Glutamatergic neuron (in vitro differentiated cells): ENCODE data around the gene GTF2F2. TPM values are rescaled to one million over a fixed set of nuclear protein-coding genes. Genes with fewer than 3 reads are reported as not detected.

Experiments
- DNase-seq: peaks from one replicate; pipeline ENCODE4 v3.0.0; 2022
- H3K27ac Mint-ChIP-seq: one replicate; pipeline ENCODE4 v1.8.0; 2020; ENCODE audit warnings: mild to moderate bottlenecking, mixed read lengths, inconsistent platforms; ENCODE audit not compliant: unreplicated experiment
- H3K27me3 Mint-ChIP-seq: one replicate; pipeline ENCODE4 v1.8.0; 2020; ENCODE audit warnings: mild to moderate bottlenecking, moderate library complexity, mixed read lengths, inconsistent platforms; ENCODE audit not compliant: unreplicated experiment
- H3K36me3 Mint-ChIP-seq: one replicate; pipeline ENCODE4 v1.8.0; 2020; ENCODE audit warnings: mild to moderate bottlenecking, mixed read lengths, inconsistent platforms; ENCODE audit not compliant: unreplicated experiment
- H3K4me1 Mint-ChIP-seq: one replicate; pipeline ENCODE4 v1.8.0; 2020; ENCODE audit warnings: mild to moderate bottlenecking, low read depth, mixed read lengths, inconsistent platforms; ENCODE audit not compliant: unreplicated experiment
- H3K4me3 Mint-ChIP-seq: one replicate; pipeline ENCODE4 v1.8.0; 2020; ENCODE audit warnings: mild to moderate bottlenecking, mixed read lengths, inconsistent platforms; ENCODE audit not compliant: unreplicated experiment
- H3K9me3 Mint-ChIP-seq: one replicate; pipeline ENCODE4 v1.8.0; 2020; ENCODE audit warnings: mild to moderate bottlenecking, moderate library complexity, mixed read lengths, inconsistent platforms; ENCODE audit not compliant: unreplicated experiment
- CTCF ChIP-seq: fragments of 200-600 bp; sonication (generic); IDR thresholded peaks from one replicate; pipeline ENCODE4 v1.5.0; 2021; ENCODE audit not compliant: partially characterized antibody, unreplicated experiment
- total RNA-seq: library from RNA; stranded (reverse); fragmentation: NEBNext Ultra II Directional; extraction: Animal tissue kit (Norgen Biotek cat#: 25700); gene quantifications from one replicate; pipeline ENCODE4 v1.2.1, GENCODE V29; 2021; ENCODE audit not compliant: unreplicated experiment

The GTF2F2 gene
- total RNA-seq, 1 donor from 2014 or later, result 25.9 TPM

DNA sequence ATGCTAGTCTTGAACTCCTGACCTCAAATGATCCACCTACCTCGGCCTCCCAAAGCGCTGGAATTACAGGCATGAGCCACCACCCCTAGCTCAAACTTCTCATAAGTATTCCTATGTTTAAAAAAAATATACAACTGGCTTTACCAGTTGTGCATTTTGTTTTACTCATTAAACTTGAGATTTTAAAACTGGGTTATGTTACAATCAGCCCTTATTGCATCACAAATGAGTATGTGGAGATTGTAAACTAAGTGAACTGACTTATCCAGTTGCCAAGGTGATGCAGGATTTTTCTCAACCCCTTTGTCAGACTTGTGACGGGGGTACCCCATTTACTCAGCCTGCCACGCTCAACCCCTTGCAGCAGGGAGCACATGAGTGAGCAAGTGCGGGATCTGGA, 14.4 kb upstream of the GTF2F2 start:
- no peak overlapping the region for H3K27ac Mint-ChIP-seq
- DNase-seq, result no peak
- peaks cover 2% of the 10 kb centered on the region for H3K27me3 Mint-ChIP-seq
- TF ChIP-seq CTCF, result no peak
- H3K4me1 Mint-ChIP-seq, result peaks cover 6% of the 10 kb centered on the region
- no peaks in the 10 kb centered on the region for H3K36me3 Mint-ChIP-seq
- H3K9me3 Mint-ChIP-seq, result no peaks in the 10 kb centered on the region
- H3K4me3 Mint-ChIP-seq, result no peak overlapping the region

DNA sequence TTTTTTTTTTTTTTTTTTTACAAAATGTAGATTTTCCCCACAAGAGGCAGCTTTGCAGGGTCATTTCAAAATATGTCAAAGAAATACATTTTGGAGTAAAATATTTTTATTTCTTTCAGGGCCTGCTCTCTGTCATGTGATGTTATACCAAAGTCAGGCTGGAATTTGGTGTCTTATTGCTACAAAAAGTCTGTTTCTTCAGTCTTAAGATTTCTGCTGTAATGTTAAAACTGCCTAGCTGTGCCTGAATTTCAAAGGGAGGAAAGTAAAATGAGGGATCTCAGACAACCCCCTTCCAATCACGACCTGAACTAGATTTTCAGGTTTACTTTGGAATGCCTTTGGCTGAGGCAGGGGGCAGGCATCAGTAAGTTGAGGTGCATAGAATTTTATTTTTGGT, 12.8 kb upstream of the GTF2F2 start:
- H3K27ac Mint-ChIP-seq, result no peak overlapping the region
- H3K4me3 Mint-ChIP-seq, result no peak overlapping the region
- no peak for TF ChIP-seq CTCF
- H3K9me3 Mint-ChIP-seq, result peaks cover 1% of the 10 kb centered on the region
- H3K4me1 Mint-ChIP-seq, result peaks cover 4% of the 10 kb centered on the region
- no peak for DNase-seq
- no peaks in the 10 kb centered on the region for H3K36me3 Mint-ChIP-seq
- H3K27me3 Mint-ChIP-seq, result peaks cover 2% of the 10 kb centered on the region

GRCh38 chr13:45108716-45109101, 11.6 kb upstream of the GTF2F2 start:
- no peaks in the 10 kb centered on the region for H3K27me3 Mint-ChIP-seq
- peaks cover 1% of the 10 kb centered on the region for H3K9me3 Mint-ChIP-seq
- DNase-seq, result no peak
- peaks cover 5% of the 10 kb centered on the region for H3K4me1 Mint-ChIP-seq
- TF ChIP-seq CTCF, result no peak
- H3K27ac Mint-ChIP-seq, result no peak overlapping the region
- no peak overlapping the region for H3K4me3 Mint-ChIP-seq
- H3K36me3 Mint-ChIP-seq, result no peaks in the 10 kb centered on the region

- peaks cover 2% of the 10 kb centered on the region for H3K27me3 Mint-ChIP-seq
- H3K9me3 Mint-ChIP-seq, result peaks cover 6% of the 10 kb centered on the region
- DNase-seq, result no peak
- no peak overlapping the region for H3K4me3 Mint-ChIP-seq
- no peaks in the 10 kb centered on the region for H3K36me3 Mint-ChIP-seq
- H3K4me1 Mint-ChIP-seq, result peaks cover 9% of the 10 kb centered on the region
- no peak overlapping the region for H3K27ac Mint-ChIP-seq
- TF ChIP-seq CTCF, result no peak
These were observed 11.1 kb upstream of the GTF2F2 start for GRCh38 chr13:45109102-45109720.

DNA sequence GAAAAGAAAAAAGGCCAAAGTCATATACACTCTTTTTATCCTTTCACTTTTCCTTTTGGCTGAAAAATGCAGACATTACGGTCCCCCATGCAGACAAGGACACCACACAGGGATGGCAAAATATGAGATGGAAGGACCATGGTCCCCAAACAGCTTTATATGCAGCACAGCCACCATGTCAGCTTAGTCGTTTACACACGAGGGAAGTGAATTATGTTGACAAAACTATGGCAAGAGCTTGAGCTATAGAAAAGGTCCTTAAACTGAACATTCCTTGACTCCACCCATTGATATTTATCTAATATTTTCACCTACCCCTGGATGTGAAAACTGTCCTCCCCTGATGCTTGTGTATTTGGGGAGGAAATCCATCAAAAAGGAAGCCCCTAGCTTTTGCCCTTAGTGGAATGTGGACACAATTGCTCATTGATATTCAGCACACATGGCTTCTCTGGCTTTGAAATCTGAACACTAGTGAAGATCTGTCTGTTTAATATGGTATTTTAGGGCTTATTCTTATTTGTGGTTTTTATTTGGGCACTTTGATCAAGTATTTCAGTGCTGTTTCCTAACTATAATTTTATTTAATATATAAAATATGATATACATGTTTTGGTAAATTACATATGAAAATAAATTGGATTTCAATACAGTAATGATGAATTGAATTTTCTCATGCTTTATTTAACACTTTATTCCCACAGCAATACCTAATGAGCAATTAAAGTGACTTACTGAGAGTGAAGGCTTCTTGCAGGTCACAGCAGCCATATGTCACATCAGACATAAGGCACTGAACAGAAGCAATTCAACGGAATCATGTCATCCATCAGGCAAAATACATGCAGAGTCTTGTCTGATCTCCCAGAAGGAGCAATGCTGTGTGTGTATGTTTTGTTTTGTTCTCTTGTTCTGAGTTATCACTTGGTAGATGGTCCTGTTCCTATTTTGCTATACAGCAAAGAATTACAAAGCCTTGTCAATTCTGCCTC, 6.8 kb upstream of the GTF2F2 start:
- DNase-seq, result no peak
- no peaks in the 10 kb centered on the region for H3K36me3 Mint-ChIP-seq
- peaks cover 10% of the 10 kb centered on the region for H3K4me1 Mint-ChIP-seq
- peak overlapping the region; percentile 85 for H3K27ac Mint-ChIP-seq
- H3K4me3 Mint-ChIP-seq, result peak overlapping the region; percentile 9
- H3K27me3 Mint-ChIP-seq, result peaks cover 4% of the 10 kb centered on the region
- no peak for TF ChIP-seq CTCF
- peaks cover 6% of the 10 kb centered on the region for H3K9me3 Mint-ChIP-seq
